Smooth muscle cell (in vitro differentiated cells): ENCODE measurements around the gene SLC7A14. TPM values are rescaled to one million over a fixed set of nuclear protein-coding genes. Genes with fewer than 3 reads are reported as not detected.

Source experiments
- DNase-seq: peaks from one replicate; lab custom pipeline; 2025; ENCODE audit not compliant: unreplicated experiment; lab: John Stamatoyannopoulos, UW
- H2AFZ ChIP-seq: fragments of 200-600 bp; sonication (generic); 2 replicates; pipeline ENCODE4 v1.6.0; 2016; ENCODE audit warnings: antibody characterized with exemption, low read depth, mild to moderate bottlenecking
- H3F3A ChIP-seq: fragments of 200-600 bp; sonication (generic); 2 replicates; pipeline ENCODE4 v1.6.0; 2017; ENCODE audit warnings: antibody characterized with exemption, low read depth
- H3K27ac ChIP-seq: fragments of 200-600 bp; sonication (generic); 2 replicates; pipeline ENCODE4 v1.5.1; 2016; ENCODE audit warnings: low read depth, mild to moderate bottlenecking
- H3K27me3 ChIP-seq: fragments of 200-600 bp; sonication (generic); 2 replicates; pipeline ENCODE4 v1.6.1; 2016; ENCODE audit warnings: low read depth, mild to moderate bottlenecking
- H3K36me3 ChIP-seq: fragments of 200-600 bp; sonication (generic); 2 replicates; pipeline ENCODE4 v1.5.1; 2016; ENCODE audit warnings: low read depth
- H3K4me1 ChIP-seq: fragments of 200-600 bp; sonication (generic); 2 replicates; pipeline ENCODE4 v1.5.1; 2016; ENCODE audit warnings: low read depth
- H3K4me2 ChIP-seq: fragments of 200-600 bp; sonication (generic); 2 replicates; pipeline ENCODE4 v1.6.0; 2016; ENCODE audit warnings: mild to moderate bottlenecking
- H3K4me3 ChIP-seq: fragments of 200-600 bp; sonication (generic); 2 replicates; pipeline ENCODE4 v1.5.1; 2016; ENCODE audit warnings: mild to moderate bottlenecking
- H3K79me2 ChIP-seq: fragments of 200-600 bp; sonication (generic); 2 replicates; pipeline ENCODE4 v1.6.0; 2016; ENCODE audit warnings: low read depth, mild to moderate bottlenecking
- H3K9ac ChIP-seq: fragments of 200-600 bp; sonication (generic); 2 replicates; pipeline ENCODE4 v1.6.0; 2016; ENCODE audit warnings: low read depth
- H3K9me3 ChIP-seq: fragments of 200-600 bp; sonication (generic); replicated peaks from 2 replicates; pipeline ENCODE4 v1.5.1; 2016; ENCODE audit warnings: low read depth
- H4K20me1 ChIP-seq: fragments of 200-600 bp; sonication (generic); 2 replicates; pipeline ENCODE4 v1.6.0; 2016; ENCODE audit warnings: low read depth
- CTCF ChIP-seq: fragments of 200-600 bp; sonication (generic); IDR thresholded peaks from 2 replicates; pipeline ENCODE4 v1.5.1; 2017; ENCODE audit warnings: borderline replicate concordance, mild to moderate bottlenecking, antibody characterized with exemption; ENCODE audit not compliant: insufficient read depth, poor library complexity, severe bottlenecking
- WGBS: methylation state at CpG from one replicate; pipeline ENCODE4 v1.1.7; 2016; ENCODE audit warnings: low lambda C conversion rate; 5-methylcytosine and 5-hydroxymethylcytosine counted together
- polyA plus RNA-seq: library from polyadenylated mRNA; unstranded; fragments of >200 nt; fragmentation: Nextera tagmentation; extraction: Ambion mirVana; gene quantifications from 2 replicates; pipeline ENCODE4 v1.2.1, GENCODE V29; 2016
- total RNA-seq: library from RNA; depleted of rRNA; stranded (reverse); fragments of >200 nt; gene quantifications from 2 replicates; pipeline ENCODE4 v1.2.3, GENCODE V29; 2014

SLC7A14 gene
- total and polyA plus RNA-seq, 2 experiments from 2014 or later, result not detected

GRCh38 chr3:170473358-170473757 lies 112.5 kb downstream of the SLC7A14 start:
- H3K4me3 ChIP-seq, result no peak overlapping the region
- no peak overlapping the region for H3K9ac ChIP-seq
- no peak overlapping the region for H3K4me2 ChIP-seq
- no peak overlapping the region for H3K27ac ChIP-seq
- no peak for DNase-seq
- H3K79me2 ChIP-seq, result no peaks in the 10 kb centered on the region
- H4K20me1 ChIP-seq, result no peaks in the 10 kb centered on the region
- H3K27me3 ChIP-seq, result no peaks in the 10 kb centered on the region
- H3K4me1 ChIP-seq, result peaks cover 10% of the 10 kb centered on the region
- no peak for TF ChIP-seq CTCF
- peaks cover 3% of the 10 kb centered on the region for H3F3A ChIP-seq
- H3K9me3 ChIP-seq, result no peaks in the 10 kb centered on the region
- 45% methylated on average over 3 of the region's 3 CpGs for WGBS
- H3K36me3 ChIP-seq, result no peaks in the 10 kb centered on the region
- no peak overlapping the region for H2AFZ ChIP-seq

GRCh38 chr3:170471149-170471548 lies 114.7 kb downstream of the SLC7A14 start:
- no peak for DNase-seq
- 79% methylated on average over 3 of the region's 3 CpGs for WGBS
- H2AFZ ChIP-seq, result no peak overlapping the region
- no peak for TF ChIP-seq CTCF
- peaks cover 3% of the 10 kb centered on the region for H3F3A ChIP-seq
- H3K9ac ChIP-seq, result no peak overlapping the region
- no peaks in the 10 kb centered on the region for H4K20me1 ChIP-seq
- H3K4me2 ChIP-seq, result no peak overlapping the region
- H3K4me3 ChIP-seq, result no peak overlapping the region
- no peaks in the 10 kb centered on the region for H3K36me3 ChIP-seq
- H3K27me3 ChIP-seq, result no peaks in the 10 kb centered on the region
- H3K4me1 ChIP-seq, result peaks cover 10% of the 10 kb centered on the region
- H3K9me3 ChIP-seq, result no peaks in the 10 kb centered on the region
- no peaks in the 10 kb centered on the region for H3K79me2 ChIP-seq
- H3K27ac ChIP-seq, result no peak overlapping the region

- Histone ChIP-seq H3K9me3 (no peaks in the 10 kb centered on the region), H3K4me3 (no peak overlapping the region), H3K27me3 (no peaks in the 10 kb centered on the region), H3K36me3 (no peaks in the 10 kb centered on the region), H3F3A (peaks cover 3% of the 10 kb centered on the region), H3K9ac (no peak overlapping the region), H3K4me2 (no peak overlapping the region), H3K4me1 (peaks cover 10% of the 10 kb centered on the region), H2AFZ (no peak overlapping the region), H3K79me2 (no peaks in the 10 kb centered on the region), H3K27ac (no peak overlapping the region), H4K20me1 (no peaks in the 10 kb centered on the region)
- DNase-seq, result no peak
- TF ChIP-seq CTCF, result no peak
- 58% methylated on average over 9 of the region's 9 CpGs for WGBS
These were observed 115.5 kb downstream of the SLC7A14 start for GRCh38 chr3:170470063-170471016.
